Endothelial cell of umbilical vein (primary cell): ENCODE results near the gene PRKACB. TPM values are rescaled to one million over a fixed set of nuclear protein-coding genes. Genes with fewer than 3 reads are reported as not detected.
"Not testable (repeated sequence)": the region's sequence is repeated elsewhere in the genome, so short reads cannot be mapped to it uniquely, and the experiment has no call there.

Experiments
- BruUV-seq: library from RNA; stranded (reverse); fragments of 400-500 nt; replicated peaks from 2 replicates; lab custom pipeline; 2021; lab: Mats Ljungman, UMichigan
- CTCF ChIA-PET: fragments of 300-600, 350-600 bp; sonication (Branson Sonifier 250); formaldehyde crosslinking; loops from one replicate; lab custom pipeline; 2021; ENCODE audit warnings: antibody characterized with exemption, inconsistent platforms; lab: Charles Lee
- POLR2A ChIA-PET: fragments of 300-600, 350-600 bp; sonication (Branson Sonifier 250); formaldehyde crosslinking; loops from one replicate; lab custom pipeline; 2021; ENCODE audit warnings: antibody characterized with exemption, inconsistent platforms; lab: Charles Lee
- DNase-seq: peaks from one replicate; pipeline ENCODE4 v3.0.0-alpha.2; 2011; ENCODE audit warnings: low read depth, low spot score
- FAIRE-seq: peaks from 2 replicates; lab custom pipeline; 2011; peaks lifted over from hg19 to GRCh38; lab: Jason Lieb, UNC
- H2AFZ ChIP-seq: 2 replicates; pipeline ENCODE4 v1.6.0; 2012; ENCODE audit warnings: low read depth, low read length, control low read depth, inconsistent platforms
- H3K27ac ChIP-seq: 2 replicates; pipeline ENCODE4 v1.5.1; 2011; ENCODE audit warnings: low read depth, mild to moderate bottlenecking, control low read depth, low read length, moderate library complexity; ENCODE audit not compliant: insufficient read depth
- H3K27me3 ChIP-seq, 2 experiments: 2 replicates each; pipeline versions ENCODE4 v1.6.0 to v1.6.1; 2011; ENCODE audit warnings: low read length in 2 of 2, mixed read lengths in 1 of 2; ENCODE audit not compliant: control insufficient read depth in 2 of 2, insufficient read depth in 2 of 2
- H3K36me3 ChIP-seq, 2 experiments: 2 replicates in 1 of 2; 3 replicates in 1 of 2; pipeline ENCODE4 v1.5.1; 2011; ENCODE audit warnings: low read length in 2 of 2, mild to moderate bottlenecking in 1 of 2, moderate library complexity in 1 of 2; ENCODE audit not compliant: control insufficient read depth in 2 of 2, insufficient read depth in 2 of 2; ENCODE audit errors: extremely low read depth in 1 of 2
- H3K4me1 ChIP-seq: 3 replicates; pipeline ENCODE4 v1.5.1; 2011; ENCODE audit warnings: mild to moderate bottlenecking, low read length; ENCODE audit not compliant: control insufficient read depth, insufficient read depth; ENCODE audit errors: extremely low read depth
- H3K4me2 ChIP-seq: 2 replicates; pipeline ENCODE4 v1.6.1; 2011; ENCODE audit warnings: low read length, control low read depth, mixed read lengths; ENCODE audit not compliant: insufficient read depth
- H3K4me3 ChIP-seq, 3 experiments: fragments of 200-600 bp in 1 of 3; sonication (generic), shearing (Covaris generic) in 1 of 3; replicated peaks in 1 of 3; 2 replicates each; pipeline ENCODE4 v1.5.1; 2011 to 2016; ENCODE audit warnings: control low read depth in 3 of 3, low read length in 3 of 3, mild to moderate bottlenecking in 2 of 3, inconsistent platforms in 1 of 3, low read depth in 1 of 3, moderate library complexity in 1 of 3; ENCODE audit not compliant: insufficient read depth in 1 of 3
- H3K79me2 ChIP-seq: 2 replicates; pipeline ENCODE4 v1.6.0; 2012; ENCODE audit warnings: low read length, inconsistent platforms; ENCODE audit not compliant: control insufficient read depth, insufficient read depth
- H3K9ac ChIP-seq: replicated peaks from 2 replicates; pipeline ENCODE3; 2011; ENCODE audit warnings: low read length, control low read depth; ENCODE audit not compliant: insufficient read depth; ENCODE audit errors: extremely low read depth
- H3K9me1 ChIP-seq: replicated peaks from 3 replicates; pipeline ENCODE4 v1.6.0; 2011; ENCODE audit warnings: mild to moderate bottlenecking, low read length; ENCODE audit not compliant: control insufficient read depth, insufficient read depth; ENCODE audit errors: extremely low read depth
- H3K9me3 ChIP-seq: replicated peaks from 2 replicates; pipeline ENCODE4 v1.5.1; 2012; ENCODE audit warnings: low read length, inconsistent platforms; ENCODE audit not compliant: control insufficient read depth, insufficient read depth
- H4K20me1 ChIP-seq: replicated peaks from 2 replicates; pipeline ENCODE3; 2011; ENCODE audit warnings: mild to moderate bottlenecking, low read length; ENCODE audit not compliant: control insufficient read depth, insufficient read depth; ENCODE audit errors: extremely low read depth
- EZH2 ChIP-seq: IDR thresholded peaks from 2 replicates; pipeline ENCODE4 v1.6.1; 2012; ENCODE audit warnings: borderline replicate concordance, low read depth, mild to moderate bottlenecking, moderate library complexity, low read length, inconsistent platforms; ENCODE audit not compliant: severe bottlenecking
- FOS ChIP-seq: IDR thresholded peaks from 2 replicates; pipeline ENCODE4 v1.6.1; 2011; ENCODE audit warnings: mild to moderate bottlenecking, low read length, moderate library complexity, borderline replicate concordance; ENCODE audit not compliant: insufficient read depth
- GATA2 ChIP-seq: IDR thresholded peaks from 2 replicates; pipeline ENCODE4 v1.7.0; 2011; ENCODE audit warnings: low read depth, mild to moderate bottlenecking, moderate library complexity, mixed read lengths, low read length; ENCODE audit not compliant: insufficient read length, insufficient read depth
- JUN ChIP-seq: IDR thresholded peaks from 2 replicates; pipeline ENCODE4 v1.6.1; 2011; ENCODE audit warnings: borderline replicate concordance, low read depth; ENCODE audit not compliant: insufficient read length, insufficient read depth
- POLR2A ChIP-seq: IDR thresholded peaks from 2 replicates; pipeline ENCODE4 v1.6.1; 2012; ENCODE audit warnings: low read depth, mild to moderate bottlenecking, control low read depth, low read length
- POLR2AphosphoS5 ChIP-seq: IDR thresholded peaks from 2 replicates; pipeline ENCODE4 v1.6.1; 2012; ENCODE audit warnings: low read depth, mild to moderate bottlenecking, control low read depth, low read length, moderate library complexity; ENCODE audit not compliant: insufficient read depth
- dilution Hi-C: fragments of 300-500 bp; cut with MboI; formaldehyde crosslinking; loops from one replicate; pipeline ENCODE4 v1.15.0; 2019; ENCODE audit warnings: low sequenced_read_pairs; ENCODE audit not compliant: extremely low pct_ligation_motif_present
- intact Hi-C: fragments of 100-400 bp; cut with micrococcal nuclease; formaldehyde crosslinking; loops from one replicate; pipeline ENCODE4 v1.10.0; 2022
- polyA plus RNA-seq, 4 experiments: library from polyadenylated mRNA; depleted of rRNA in 3 of 4; stranded (reverse) in 3 of 4; unstranded in 1 of 4; fragments of >200 nt; gene quantifications; 2 replicates each; pipeline versions ENCODE4 v1.2.1 to v1.2.3, GENCODE V29; 2011 to 2012; ENCODE audit warnings: missing spikeins in 1 of 4
- total RNA-seq: library from RNA; stranded (reverse); gene quantifications from 2 replicates; pipeline ENCODE4 v1.2.3, GENCODE V29; 2021

PRKACB gene
- total and polyA plus RNA-seq, 2 donors (not counting 3 experiments of a cell fraction or from before 2014, with no cell fraction given) = 19.1 to 77.5 TPM

- CTCF ChIA-PET = interaction anchor here (1.9 kb wide), 1 partner anchor 13 kb away, joined by 4 read pairs; no protein-coding TSS in a partner anchor
- H2AFZ ChIP-seq = peak overlapping the region; percentile 6
- H4K20me1 ChIP-seq = no peaks in the 10 kb centered on the region
- TF ChIP-seq EZH2 = no peak
- no peak for TF ChIP-seq POLR2AphosphoS5
- peak; percentile 83 for TF ChIP-seq JUN
- TF ChIP-seq FOS = peak; percentile 77
- peak; percentile 82 for TF ChIP-seq GATA2
- TF ChIP-seq POLR2A = no peak
- FAIRE-seq (peak; percentile 82), DNase-seq (peak; percentile 77)
- no peak overlapping the region for H3K4me2 ChIP-seq
- peak overlapping the region; percentile 35 for H3K27ac ChIP-seq
- dilution Hi-C loops (no loop called here), intact Hi-C loops (loop anchor here (2.0 kb wide), 1 partner anchor 27 kb away; no protein-coding TSS in a partner anchor)
- H3K4me1 ChIP-seq = peaks cover 9% of the 10 kb centered on the region
- no peaks in the 10 kb centered on the region for H3K9me3 ChIP-seq
- no TSS peak for BruUV-seq
- H3K9ac ChIP-seq = no peak overlapping the region
- no peaks in the 10 kb centered on the region for H3K79me2 ChIP-seq
- H3K27me3 ChIP-seq = no peaks in the 10 kb centered on the region
- no peaks in the 10 kb centered on the region for H3K36me3 ChIP-seq
- no peak overlapping the region for H3K4me3 ChIP-seq
- POLR2A ChIA-PET = no interaction called here
- no peaks in the 10 kb centered on the region for H3K9me1 ChIP-seq
Observed at GRCh38 chr1:84103197-84103992, 40.7 kb upstream of the PRKACB start.

DNA sequence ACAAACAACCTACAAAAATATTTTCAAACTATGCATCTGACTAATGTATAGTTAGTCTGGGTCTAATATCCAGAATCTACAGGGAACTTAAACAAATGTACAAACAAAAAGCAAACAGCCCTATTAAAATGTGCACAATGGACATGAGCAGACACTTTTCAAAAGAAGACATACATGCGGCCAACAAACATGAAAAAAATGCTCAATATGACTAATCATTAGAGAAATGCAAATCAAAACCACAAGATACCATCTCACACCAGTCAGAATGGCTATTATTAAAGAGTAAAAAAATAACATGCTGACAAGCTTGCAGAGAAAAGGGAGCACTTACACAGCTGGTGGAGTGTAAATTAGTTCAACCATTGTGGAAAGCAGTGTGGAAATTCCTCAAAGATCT lies 36.5 kb upstream of the PRKACB start:
- H3K79me2 ChIP-seq, H3K4me3 ChIP-seq, H3K4me1 ChIP-seq, H3K9me1 ChIP-seq, BruUV-seq, FAIRE-seq, POLR2A ChIA-PET, H3K27ac ChIP-seq, DNase-seq, intact Hi-C loops, H4K20me1 ChIP-seq, H3K9me3 ChIP-seq, H3K36me3 ChIP-seq, H3K9ac ChIP-seq, CTCF ChIA-PET, H3K4me2 ChIP-seq, dilution Hi-C loops, H3K27me3 ChIP-seq, H2AFZ ChIP-seq: not testable (repeated sequence)
- TF ChIP-seq FOS = peak; percentile 14
